ENCODE measurements around the gene MYL5. TPM values are rescaled to one million over a fixed set of nuclear protein-coding genes. Genes with fewer than 3 reads are reported as not detected.

MYL5 gene
- total RNA-seq, 1 donor from 2014 or later = 22.6 TPM

GRCh38 chr4:710916-711315, 36.6 kb downstream of the MYL5 start:
- Mint-ChIP-seq H3K4me3 (ENCODE audit: low read depth) (no peak overlapping the region), H3K27me3 (no peaks in the 10 kb centered on the region), H3K27ac (no peak overlapping the region), H3K36me3 (ENCODE audit: insufficient read depth) (peaks cover 24% of the 10 kb centered on the region), H3K9me3 (ENCODE audit: low read depth) (no peaks in the 10 kb centered on the region), H3K4me1 (ENCODE audit: low read depth) (peaks cover 16% of the 10 kb centered on the region)
- DNase-seq (ENCODE audit: low spot score, unreplicated experiment) = no peak
- no peak for TF ChIP-seq CTCF (IDR thresholded peaks at IDR 0.05; ENCODE audit: unreplicated experiment)

- H3K36me3 Mint-ChIP-seq (ENCODE audit: insufficient read depth) = peaks cover 24% of the 10 kb centered on the region
- H3K9me3 Mint-ChIP-seq (ENCODE audit: low read depth) = no peaks in the 10 kb centered on the region
- no peak for TF ChIP-seq CTCF (IDR thresholded peaks at IDR 0.05; ENCODE audit: unreplicated experiment)
- H3K27ac Mint-ChIP-seq = no peak overlapping the region
- H3K27me3 Mint-ChIP-seq = no peaks in the 10 kb centered on the region
- peaks cover 16% of the 10 kb centered on the region for H3K4me1 Mint-ChIP-seq (ENCODE audit: low read depth)
- no peak for DNase-seq (ENCODE audit: low spot score, unreplicated experiment)
- H3K4me3 Mint-ChIP-seq (ENCODE audit: low read depth) = no peak overlapping the region
Measured at GRCh38 chr4:712093-712492, 37.8 kb downstream of the MYL5 start.

- H3K27me3 Mint-ChIP-seq = no peaks in the 10 kb centered on the region
- no peak overlapping the region for H3K4me3 Mint-ChIP-seq (ENCODE audit: low read depth)
- DNase-seq (ENCODE audit: low spot score, unreplicated experiment) = no peak
- peaks cover 21% of the 10 kb centered on the region for H3K4me1 Mint-ChIP-seq (ENCODE audit: low read depth)
- H3K27ac Mint-ChIP-seq = no peak overlapping the region
- H3K36me3 Mint-ChIP-seq (ENCODE audit: insufficient read depth) = peaks cover 24% of the 10 kb centered on the region
- TF ChIP-seq CTCF (IDR thresholded peaks at IDR 0.05; ENCODE audit: unreplicated experiment) = no peak
- H3K9me3 Mint-ChIP-seq (ENCODE audit: low read depth) = no peaks in the 10 kb centered on the region
Measured at GRCh38 chr4:712916-713632, 38.7 kb downstream of the MYL5 start.

- TF ChIP-seq CTCF (IDR thresholded peaks at IDR 0.05; ENCODE audit: unreplicated experiment) = no peak
- Mint-ChIP-seq H3K27me3 (no peaks in the 10 kb centered on the region), H3K4me3 (ENCODE audit: low read depth) (no peak overlapping the region), H3K4me1 (ENCODE audit: low read depth) (peaks cover 14% of the 10 kb centered on the region), H3K27ac (peak overlapping the region; percentile 62), H3K36me3 (ENCODE audit: insufficient read depth) (peaks cover 19% of the 10 kb centered on the region), H3K9me3 (ENCODE audit: low read depth) (no peaks in the 10 kb centered on the region)
- DNase-seq (ENCODE audit: low spot score, unreplicated experiment) = no peak
Measured at GRCh38 chr4:714087-714486, 39.7 kb downstream of the MYL5 start.

- no peak for DNase-seq (ENCODE audit: low spot score, unreplicated experiment)
- Mint-ChIP-seq H3K36me3 (ENCODE audit: insufficient read depth) (peaks cover 16% of the 10 kb centered on the region), H3K27ac (peak overlapping the region; percentile 92), H3K4me3 (ENCODE audit: low read depth) (no peak overlapping the region), H3K4me1 (ENCODE audit: low read depth) (peaks cover 6% of the 10 kb centered on the region), H3K9me3 (ENCODE audit: low read depth) (no peaks in the 10 kb centered on the region), H3K27me3 (no peaks in the 10 kb centered on the region)
- no peak for TF ChIP-seq CTCF (IDR thresholded peaks at IDR 0.05; ENCODE audit: unreplicated experiment)
Measured at GRCh38 chr4:717601-718320, 43.4 kb downstream of the MYL5 start.

Measured in progenitor cell of endocrine pancreas (in vitro differentiated cells).